Stimulated activated CD8-positive, alpha-beta memory T cell treated with anti-CD3 and anti-CD28 coated beads, Interleukin-4, amount 100 ng/mL, for 48 hours (primary cell): ENCODE data around the gene SLC29A3.
"Not testable (repeated sequence)": the region's sequence is repeated elsewhere in the genome, so short reads cannot be mapped to it uniquely, and the experiment has no call there.

ENCODE experiments used
- DNase-seq: peaks from one replicate; pipeline ENCODE4 v3.0.0-alpha.2; 2020

Gene SLC29A3

GRCh38 chr10:71284544-71285179 lies 34.4 kb upstream of the SLC29A3 start:
- no peak for DNase-seq

- DNase-seq = peak; percentile 59
Observed at GRCh38 chr10:71285180-71285545, 33.9 kb upstream of the SLC29A3 start.

- DNase-seq = no peak
Observed at GRCh38 chr10:71285986-71286385, 33.1 kb upstream of the SLC29A3 start.

GRCh38 chr10:71286521-71287294 lies 32.4 kb upstream of the SLC29A3 start:
- DNase-seq = no peak

GRCh38 chr10:71287456-71287855 lies 31.6 kb upstream of the SLC29A3 start:
- no peak for DNase-seq

GRCh38 chr10:71288461-71288860 lies 30.6 kb upstream of the SLC29A3 start:
- no peak for DNase-seq

GRCh38 chr10:71289421-71290130 lies 29.5 kb upstream of the SLC29A3 start:
- DNase-seq = no peak

- no peak for DNase-seq
Observed at GRCh38 chr10:71290331-71290730, 28.7 kb upstream of the SLC29A3 start.

GRCh38 chr10:71290806-71291527 lies 28.1 kb upstream of the SLC29A3 start:
- no peak for DNase-seq

- no peak for DNase-seq
Observed at GRCh38 chr10:71291528-71291900, 27.5 kb upstream of the SLC29A3 start.

- no peak for DNase-seq
Observed at GRCh38 chr10:71292624-71293445, 26.2 kb upstream of the SLC29A3 start.

- no peak for DNase-seq
Observed at GRCh38 chr10:71293446-71294084, 25.5 kb upstream of the SLC29A3 start.

GRCh38 chr10:71294091-71294561 lies 24.9 kb upstream of the SLC29A3 start:
- no peak for DNase-seq

- DNase-seq = no peak
Observed at GRCh38 chr10:71294856-71295255, 24.2 kb upstream of the SLC29A3 start.

GRCh38 chr10:71295641-71296040 lies 23.4 kb upstream of the SLC29A3 start:
- DNase-seq = no peak

- DNase-seq = no peak
Observed at GRCh38 chr10:71296086-71296485, 23.0 kb upstream of the SLC29A3 start.

GRCh38 chr10:71296811-71297210 lies 22.2 kb upstream of the SLC29A3 start:
- not testable (repeated sequence) for DNase-seq

GRCh38 chr10:71297343-71297742 lies 21.7 kb upstream of the SLC29A3 start:
- DNase-seq = no peak

- DNase-seq = no peak
Observed at GRCh38 chr10:71299071-71299785, 19.8 kb upstream of the SLC29A3 start.

GRCh38 chr10:71300555-71301370 lies 18.3 kb upstream of the SLC29A3 start:
- no peak for DNase-seq
